Measurements from ENCODE around the gene NUMB. TPM values are rescaled to one million over a fixed set of nuclear protein-coding genes. Genes with fewer than 3 reads are reported as not detected.

The NUMB gene
- total RNA-seq, 1 donor = 52.3 TPM

- no peak for TF ChIP-seq CTCF (IDR thresholded peaks at IDR 0.05; ENCODE audit: insufficient read depth, low read length)
- DNase-seq (ENCODE audit: low read depth) = no peak
- no peak overlapping the region for H3K4me3 ChIP-seq (ENCODE audit: low read depth, low read length)
Observed at GRCh38 chr14:73250317-73250713, 208.0 kb downstream of the NUMB start.

GRCh38 chr14:73249564-73250316, 208.6 kb downstream of the NUMB start:
- H3K4me3 ChIP-seq (ENCODE audit: low read depth, low read length) = no peak overlapping the region
- no peak for TF ChIP-seq CTCF (IDR thresholded peaks at IDR 0.05; ENCODE audit: insufficient read depth, low read length)
- no peak for DNase-seq (ENCODE audit: low read depth)

- H3K4me3 ChIP-seq (ENCODE audit: low read depth, low read length) = no peak overlapping the region
Observed at GRCh38 chr14:73249108-73249507, 209.2 kb downstream of the NUMB start.

GRCh38 chr14:73248108-73248868, 210.1 kb downstream of the NUMB start:
- TF ChIP-seq CTCF (IDR thresholded peaks at IDR 0.05; ENCODE audit: insufficient read depth, low read length) = no peak
- DNase-seq (ENCODE audit: low read depth) = no peak

More at GRCh38 chr14:73249108-73249507, 209.2 kb downstream of the NUMB start:
- DNase-seq (ENCODE audit: low read depth) = no peak
- no peak for TF ChIP-seq CTCF (IDR thresholded peaks at IDR 0.05; ENCODE audit: insufficient read depth, low read length)

GRCh38 chr14:73246387-73247150, 211.8 kb downstream of the NUMB start:
- H3K4me3 ChIP-seq (ENCODE audit: low read depth, low read length) = peak overlapping the region; percentile 71
- no peak for TF ChIP-seq CTCF (IDR thresholded peaks at IDR 0.05; ENCODE audit: insufficient read depth, low read length)
- no peak for DNase-seq (ENCODE audit: low read depth)

More at GRCh38 chr14:73248108-73248868, 210.1 kb downstream of the NUMB start:
- no peak overlapping the region for H3K4me3 ChIP-seq (ENCODE audit: low read depth, low read length)

- TF ChIP-seq CTCF (IDR thresholded peaks at IDR 0.05; ENCODE audit: insufficient read depth, low read length) = no peak
- DNase-seq (ENCODE audit: low read depth) = peak; percentile 54
- peak overlapping the region; percentile 71 for H3K4me3 ChIP-seq (ENCODE audit: low read depth, low read length)
Observed at GRCh38 chr14:73245480-73246325, 212.6 kb downstream of the NUMB start.

Measured in fibroblast of the aortic adventitia (primary cell).